ENCODE results near the gene RRAGC. TPM values are rescaled to one million over a fixed set of nuclear protein-coding genes. Genes with fewer than 3 reads are reported as not detected.

The RRAGC gene
- 18.8 TPM for polyA plus RNA-seq (ENCODE audit: insufficient read length)

- peak; percentile 88 for DNase-seq (ENCODE audit: low read depth)
Measured at GRCh38 chr1:38859561-38860453, at the start of gene RRAGC. TSS of gene RRAGC (minus strand) at chr1:38859772. CDS start at chr1:38859646, 126 bp downstream.

GRCh38 chr1:38908821-38909220 lies 49.2 kb upstream of the RRAGC start:
- DNase-seq (ENCODE audit: low read depth), result no peak

GRCh38 chr1:38905985-38906384 lies 46.4 kb upstream of the RRAGC start:
- no peak for DNase-seq (ENCODE audit: low read depth)

- no peak for DNase-seq (ENCODE audit: low read depth)
Measured at GRCh38 chr1:38899560-38899959, 40.0 kb upstream of the RRAGC start.

GRCh38 chr1:38898653-38899230 lies 39.2 kb upstream of the RRAGC start:
- no peak for DNase-seq (ENCODE audit: low read depth)

- DNase-seq (ENCODE audit: low read depth), result no peak
Measured at GRCh38 chr1:38896169-38896568, 36.6 kb upstream of the RRAGC start.

- DNase-seq (ENCODE audit: low read depth), result no peak
Measured at GRCh38 chr1:38892976-38893375, 33.4 kb upstream of the RRAGC start.

- DNase-seq (ENCODE audit: low read depth), result no peak
Measured at GRCh38 chr1:38891753-38892152, 32.2 kb upstream of the RRAGC start.

GRCh38 chr1:38889589-38889988 lies 30.0 kb upstream of the RRAGC start:
- no peak for DNase-seq (ENCODE audit: low read depth)

- DNase-seq (ENCODE audit: low read depth), result no peak
Measured at GRCh38 chr1:38888423-38889333, 29.1 kb upstream of the RRAGC start.

- no peak for DNase-seq (ENCODE audit: low read depth)
Measured at GRCh38 chr1:38885092-38885491, 25.5 kb upstream of the RRAGC start.

GRCh38 chr1:38881487-38881886 lies 21.9 kb upstream of the RRAGC start, which contains the start of gene GJA9:
TSS of gene GJA9 (minus strand) at chr1:38881587. CDS start at chr1:38876098, 5,489 bp downstream.
- no peak for DNase-seq (ENCODE audit: low read depth)

- DNase-seq (ENCODE audit: low read depth), result no peak
Measured at GRCh38 chr1:38875811-38876210, 16.2 kb upstream of the RRAGC start.

- DNase-seq (ENCODE audit: low read depth), result peak; percentile 95
Measured at GRCh38 chr1:38873027-38873969, 13.7 kb upstream of the RRAGC start, which contains the start of gene MYCBP. TSS of gene MYCBP (minus strand) at chr1:38873348. CDS start at chr1:38873305, 43 bp downstream.

- DNase-seq (ENCODE audit: low read depth), result no peak
Measured at GRCh38 chr1:38872401-38873026, 12.9 kb upstream of the RRAGC start.

- DNase-seq (ENCODE audit: low read depth), result no peak
Measured at GRCh38 chr1:38870996-38871395, 11.4 kb upstream of the RRAGC start.

- no peak for DNase-seq (ENCODE audit: low read depth)
Measured at GRCh38 chr1:38867208-38867607, 7.6 kb upstream of the RRAGC start.

- DNase-seq (ENCODE audit: low read depth), result no peak
Measured at GRCh38 chr1:38865112-38865715, 5.6 kb upstream of the RRAGC start.

- no peak for DNase-seq (ENCODE audit: low read depth)
Measured at GRCh38 chr1:38860454-38860795, 853 bp upstream of the RRAGC start.
